ENCODE data around the gene NRIP3. TPM values are rescaled to one million over a fixed set of nuclear protein-coding genes. Genes with fewer than 3 reads are reported as not detected.

Gene NRIP3
- total RNA-seq, 4 donors from 2014 or later: 1.8 to 2.9 (median 2.2) TPM

DNA sequence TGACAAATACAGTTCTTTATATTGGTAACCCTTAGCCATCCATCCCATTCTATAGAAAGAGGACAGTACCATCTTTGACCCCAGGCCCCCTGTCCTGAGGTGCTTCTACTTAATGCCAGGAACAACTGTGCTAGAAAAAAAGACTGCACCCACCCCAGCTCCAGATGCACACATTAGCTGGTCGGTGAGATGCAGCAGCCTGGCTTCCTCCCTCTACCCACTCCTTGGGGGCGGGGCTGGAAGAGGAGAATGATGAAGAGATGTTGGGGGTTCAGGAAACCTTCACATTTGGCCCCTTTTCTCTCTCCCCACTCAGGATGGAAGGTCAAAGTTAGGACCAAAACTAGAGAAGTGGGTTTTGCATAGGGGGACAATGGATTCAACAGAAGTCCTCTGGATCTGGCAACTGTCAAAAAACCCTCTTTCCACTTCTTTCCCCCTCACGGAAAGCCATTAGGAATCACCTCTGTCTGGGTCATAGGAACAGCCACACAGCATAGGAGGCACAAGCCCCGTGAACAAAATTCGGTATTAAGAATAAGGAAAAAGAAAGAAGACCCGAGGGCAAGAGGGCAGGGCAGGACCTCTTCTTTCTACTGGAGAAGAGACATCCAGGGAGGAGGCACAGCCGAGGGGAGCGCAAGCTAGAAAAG is 755 bp downstream of the NRIP3 start:
- Histone ChIP-seq H3K4me3 (peak overlapping the region; percentile 36 to 56), H3K4me1 (peaks cover 0 to 22% (median 14%) of the 10 kb centered on the region in 3 donors), H3K27me3 (peaks cover 22% of the 10 kb centered on the region), H3K27ac (peak overlapping the region in 1 of 4 donors; percentile 51), H3K9me3 (no peaks in the 10 kb centered on the region), H3K36me3 (no peaks in the 10 kb centered on the region)
- ATAC-seq: no peak
- TF ChIP-seq POLR2AphosphoS5 (IDR thresholded peaks at IDR 0.05): no peak
- no peak for TF ChIP-seq EP300 (IDR thresholded peaks at IDR 0.05)
- no peak for TF ChIP-seq CTCF (IDR thresholded peaks at IDR 0.05)
- TF ChIP-seq POLR2A (IDR thresholded peaks at IDR 0.05): no peak
- 13% methylated on average over 4 of the region's 8 CpGs; no CpG with 5 or more reads in 1 of the 2 donors for WGBS, 2 donors (ENCODE audit: low coverage in 1 of 2)

- Histone ChIP-seq H3K27ac (no peak overlapping the region), H3K36me3 (no peaks in the 10 kb centered on the region), H3K9me3 (no peaks in the 10 kb centered on the region), H3K4me1 (peaks cover 0 to 22% (median 14%) of the 10 kb centered on the region in 3 donors), H3K27me3 (peaks cover 22% of the 10 kb centered on the region), H3K4me3 (no peak overlapping the region)
- WGBS, 2 donors (ENCODE audit: low coverage in 1 of 2): 68 to 76% methylated on average over 3 to 6 of the region's 6 CpGs
- no peak for TF ChIP-seq POLR2AphosphoS5 (IDR thresholded peaks at IDR 0.05)
- TF ChIP-seq POLR2A (IDR thresholded peaks at IDR 0.05): no peak
- TF ChIP-seq EP300 (IDR thresholded peaks at IDR 0.05): no peak
- no peak for TF ChIP-seq CTCF (IDR thresholded peaks at IDR 0.05)
- ATAC-seq: no peak
Measured at GRCh38 chr11:9001736-9002135, 2.1 kb downstream of the NRIP3 start.

GRCh38 chr11:8998017-8998416 is 5.8 kb downstream of the NRIP3 start:
- Histone ChIP-seq H3K9me3 (no peaks in the 10 kb centered on the region), H3K27me3 (peaks cover 22% of the 10 kb centered on the region), H3K36me3 (no peaks in the 10 kb centered on the region), H3K4me3 (no peak overlapping the region), H3K4me1 (peaks cover 0 to 4% (median 3%) of the 10 kb centered on the region in 3 donors), H3K27ac (no peak overlapping the region)
- WGBS, 2 donors (ENCODE audit: low coverage in 1 of 2): 75 to 94% methylated on average over 2 of the region's 2 CpGs
- TF ChIP-seq CTCF (IDR thresholded peaks at IDR 0.05) (no peak), POLR2AphosphoS5 (IDR thresholded peaks at IDR 0.05) (no peak), EP300 (IDR thresholded peaks at IDR 0.05) (no peak), POLR2A (IDR thresholded peaks at IDR 0.05) (no peak)
- no peak for ATAC-seq

DNA sequence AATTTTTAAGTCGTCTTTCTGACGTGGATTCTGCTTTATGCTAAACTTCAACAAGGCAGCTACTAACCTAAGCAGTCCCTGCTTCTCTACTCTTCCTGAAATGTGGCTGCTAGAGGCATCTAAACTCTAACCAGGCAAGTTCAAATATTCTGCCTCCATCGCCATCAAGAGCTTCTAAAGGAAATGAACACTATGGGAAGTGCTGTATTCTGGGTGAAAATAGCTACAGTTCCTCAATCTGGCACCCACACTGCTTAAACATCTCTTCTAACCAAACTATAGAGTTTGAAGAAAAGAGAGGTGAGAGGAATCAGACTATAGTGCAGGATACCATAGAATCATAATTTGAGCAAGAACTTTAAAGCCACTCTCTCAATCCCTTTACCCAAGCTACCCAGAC is 6.3 kb downstream of the NRIP3 start:
- ATAC-seq: no peak
- 70 to 100% methylated on average over 1 to 2 of the region's 3 CpGs for WGBS, 2 donors (ENCODE audit: low coverage in 1 of 2)
- Histone ChIP-seq H3K9me3 (no peaks in the 10 kb centered on the region), H3K27ac (no peak overlapping the region), H3K4me1 (no peaks in the 10 kb centered on the region), H3K36me3 (no peaks in the 10 kb centered on the region), H3K4me3 (no peak overlapping the region), H3K27me3 (peaks cover 22% of the 10 kb centered on the region)
- TF ChIP-seq CTCF (IDR thresholded peaks at IDR 0.05): no peak
- no peak for TF ChIP-seq EP300 (IDR thresholded peaks at IDR 0.05)
- TF ChIP-seq POLR2AphosphoS5 (IDR thresholded peaks at IDR 0.05): no peak
- TF ChIP-seq POLR2A (IDR thresholded peaks at IDR 0.05): no peak

DNA sequence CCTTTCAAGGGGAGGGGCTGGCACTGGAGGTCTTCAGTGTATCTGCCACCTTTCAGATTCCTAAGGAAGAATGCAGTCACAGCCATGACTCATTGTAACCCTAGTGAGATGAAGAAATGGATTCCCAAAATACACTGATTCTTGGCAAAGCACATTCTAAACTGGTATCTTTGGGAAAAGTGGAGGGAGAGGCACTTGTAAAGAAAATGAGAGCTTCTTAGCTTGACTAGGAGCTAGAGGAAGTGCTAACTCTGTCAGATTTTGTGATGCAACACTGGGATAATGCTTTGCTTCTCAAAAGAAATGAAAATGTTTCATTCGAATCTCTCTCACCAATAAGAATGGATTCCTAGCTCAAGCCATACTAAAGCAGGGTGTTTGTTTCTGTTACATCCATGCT is 14.3 kb downstream of the NRIP3 start:
- H3K9me3 ChIP-seq: no peaks in the 10 kb centered on the region
- WGBS, 2 donors (ENCODE audit: low coverage in 1 of 2): 74 to 91% methylated on average over 1 of the region's 1 CpG
- H3K36me3 ChIP-seq: no peaks in the 10 kb centered on the region
- TF ChIP-seq EP300 (IDR thresholded peaks at IDR 0.05): no peak
- TF ChIP-seq CTCF (IDR thresholded peaks at IDR 0.05): no peak
- no peak for TF ChIP-seq POLR2AphosphoS5 (IDR thresholded peaks at IDR 0.05)
- no peak for TF ChIP-seq POLR2A (IDR thresholded peaks at IDR 0.05)
- H3K27ac ChIP-seq: no peak overlapping the region
- no peak overlapping the region for H3K4me3 ChIP-seq
- H3K4me1 ChIP-seq: no peaks in the 10 kb centered on the region
- no peak for ATAC-seq
- H3K27me3 ChIP-seq: no peaks in the 10 kb centered on the region
